ENCODE measurements around the gene CAMTA1.

Gene CAMTA1

DNA sequence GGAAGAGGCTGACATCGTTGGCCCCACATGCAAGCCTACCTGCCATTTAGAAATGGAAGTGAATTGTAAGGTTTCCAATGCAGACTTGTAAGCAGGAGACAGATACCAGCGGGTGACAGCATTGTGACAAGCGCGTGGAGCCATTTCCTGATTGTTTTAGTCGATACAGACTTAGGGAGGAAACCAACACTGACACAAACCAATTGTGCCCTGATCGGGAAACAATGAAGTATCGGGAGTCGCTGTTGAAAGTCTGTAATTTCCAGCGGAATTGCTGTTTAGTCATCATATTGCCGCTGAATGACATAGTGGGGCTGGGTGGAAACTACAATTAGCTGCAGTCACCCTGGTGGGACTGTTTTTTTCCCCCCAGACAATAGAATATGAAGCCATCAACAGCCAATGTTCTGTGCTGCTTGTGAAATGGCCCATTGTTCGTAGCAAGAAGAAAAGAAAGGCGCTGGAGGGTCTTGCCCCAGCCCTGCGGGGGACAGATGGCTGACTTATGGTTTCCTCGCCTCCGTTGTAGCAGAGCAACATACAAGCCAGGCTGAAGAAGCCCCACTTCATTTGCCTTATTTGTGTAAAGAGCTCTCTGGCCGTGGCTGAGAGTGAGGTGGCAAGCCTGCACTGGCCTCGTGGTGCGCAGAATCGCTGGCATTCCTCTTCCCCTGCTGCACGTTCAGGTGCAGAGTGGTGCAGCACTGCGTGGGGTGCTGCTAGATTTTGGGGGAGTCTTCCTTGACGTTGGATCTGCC lies 462.7 kb downstream of the CAMTA1 start:
- no peak for DNase-seq (ENCODE audit: low read depth in 2 of 3, low spot score in 1 of 3)

DNA sequence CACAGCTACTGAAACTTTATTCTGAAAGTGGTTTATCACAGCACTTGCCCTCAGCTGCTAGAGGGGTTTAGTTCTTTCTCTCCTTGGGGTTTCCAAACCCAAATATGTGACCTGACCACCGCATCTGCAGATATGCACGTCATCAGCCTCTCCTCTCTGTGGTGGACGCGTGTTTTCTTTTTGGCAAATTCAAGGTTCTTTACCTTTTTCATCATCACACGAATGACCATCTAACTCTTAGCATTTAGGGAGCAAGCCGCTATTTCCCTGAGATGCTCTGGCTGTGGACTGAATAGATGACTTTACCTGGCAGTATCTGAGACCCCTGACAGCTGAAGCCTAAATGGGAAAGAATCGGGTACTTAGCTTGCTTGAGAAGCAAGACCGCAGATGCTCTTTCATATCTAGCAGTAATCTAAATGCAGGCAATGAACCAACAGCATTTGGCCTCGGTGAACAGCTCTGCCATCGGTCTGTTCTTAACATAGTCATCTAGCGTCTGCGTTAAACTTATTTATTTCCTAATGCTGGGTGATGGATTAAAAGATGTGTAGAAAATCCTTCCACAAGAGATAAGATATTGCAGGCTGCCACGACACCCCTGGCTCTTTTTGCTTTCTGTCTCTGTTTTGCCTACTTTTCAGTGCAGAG lies 463.4 kb downstream of the CAMTA1 start:
- DNase-seq (ENCODE audit: low read depth in 2 of 3, low spot score in 1 of 3) = no peak

DNA sequence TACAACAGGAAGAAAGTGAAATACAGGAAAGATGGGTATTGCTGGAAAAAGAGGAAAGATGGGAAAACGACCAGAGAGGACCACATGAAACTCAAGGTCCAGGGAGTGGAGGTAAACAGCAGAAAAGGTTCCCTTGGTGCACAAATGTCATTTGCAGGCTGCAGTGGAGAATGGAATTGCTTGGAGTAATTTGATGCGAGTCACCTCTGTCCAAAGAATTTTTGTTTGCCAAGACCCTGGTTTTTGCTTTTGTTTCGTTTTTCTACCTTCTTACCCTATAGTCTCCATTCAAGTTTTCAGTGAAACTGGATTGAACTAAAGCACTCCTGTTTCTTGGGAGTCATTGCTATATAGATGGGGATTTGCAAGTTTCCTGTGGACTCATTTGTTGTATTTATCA lies 464.3 kb downstream of the CAMTA1 start:
- DNase-seq (ENCODE audit: low read depth in 2 of 3, low spot score in 1 of 3) = no peak

DNA sequence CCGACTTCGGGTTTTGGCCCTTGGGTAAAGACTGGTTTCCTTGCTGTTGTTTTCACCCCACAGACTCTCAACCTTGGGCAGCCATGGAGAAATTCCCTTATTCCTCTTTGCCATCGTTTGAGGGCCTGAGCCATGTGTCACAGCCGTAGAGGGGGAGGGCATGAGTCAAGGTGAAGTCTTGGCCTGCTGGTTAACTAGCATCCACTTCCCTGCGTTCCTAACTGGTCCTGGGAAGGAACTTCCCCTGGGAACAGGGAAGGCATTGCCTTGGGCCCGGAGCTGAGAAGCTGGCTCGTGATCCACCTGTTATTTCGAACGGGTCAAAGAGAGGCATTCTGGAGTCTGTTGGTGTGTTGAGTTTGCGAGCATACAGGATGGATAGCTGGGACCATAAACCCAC lies 464.9 kb downstream of the CAMTA1 start:
- DNase-seq (ENCODE audit: low read depth in 2 of 3, low spot score in 1 of 3) = no peak

DNA sequence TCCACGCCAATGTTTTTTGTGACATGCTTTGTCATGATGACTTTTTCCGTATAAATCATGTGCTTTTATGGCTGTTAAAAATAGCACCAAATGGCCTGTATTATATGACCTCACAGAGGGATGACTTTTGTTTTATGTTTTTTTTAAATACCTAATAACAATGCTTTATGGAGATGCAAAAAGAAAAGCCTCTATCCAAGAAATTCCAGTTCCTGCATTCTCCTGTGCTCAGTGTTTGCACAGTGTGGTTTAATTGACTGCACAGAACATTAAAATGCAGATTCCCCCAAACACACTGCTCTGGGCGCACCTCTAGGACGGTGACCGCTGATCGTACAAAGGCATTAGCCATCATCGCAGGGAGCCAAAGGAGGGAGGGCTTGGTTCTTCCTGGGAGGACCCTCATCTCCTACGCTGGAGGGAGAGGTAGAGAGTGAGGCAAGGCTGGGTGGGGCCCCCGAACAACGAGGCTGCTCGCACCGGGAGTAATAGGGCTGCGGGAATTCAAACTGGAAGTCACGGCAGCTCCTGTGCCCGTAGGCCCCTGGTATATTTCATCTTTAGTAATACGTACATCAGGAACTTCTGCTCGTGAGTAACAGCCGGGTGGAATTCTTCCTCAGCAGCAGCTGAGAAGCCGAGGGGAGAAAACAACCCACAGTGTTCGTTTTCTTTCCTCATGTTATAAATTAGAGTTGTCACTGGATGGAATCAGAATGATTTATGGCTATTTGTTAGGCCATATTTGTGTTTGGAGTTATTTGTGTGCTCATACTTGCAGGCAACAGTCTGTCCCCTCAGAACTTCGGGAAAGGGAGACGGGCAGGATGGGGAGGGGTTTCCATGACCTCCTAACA lies 465.6 kb downstream of the CAMTA1 start:
- no peak for DNase-seq (ENCODE audit: low read depth in 2 of 3, low spot score in 1 of 3)

DNA sequence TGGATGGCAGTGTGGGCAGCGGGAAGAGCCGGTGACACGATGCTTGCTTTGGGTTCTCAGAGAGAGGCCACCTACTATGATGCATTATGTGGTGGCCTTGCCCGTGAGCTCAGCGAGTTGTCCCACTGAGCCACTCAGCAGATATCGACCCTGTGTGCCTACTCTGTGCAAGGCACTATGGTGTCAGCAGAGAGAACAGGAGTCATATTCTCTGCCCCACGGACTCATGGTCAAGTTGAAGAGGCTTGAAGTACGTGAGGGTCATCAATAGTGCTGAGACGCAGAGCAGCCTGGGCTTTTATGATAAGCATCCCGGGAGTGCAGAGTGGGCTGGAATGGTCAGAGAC lies 466.2 kb downstream of the CAMTA1 start:
- DNase-seq (ENCODE audit: low read depth in 2 of 3, low spot score in 1 of 3) = no peak

DNA sequence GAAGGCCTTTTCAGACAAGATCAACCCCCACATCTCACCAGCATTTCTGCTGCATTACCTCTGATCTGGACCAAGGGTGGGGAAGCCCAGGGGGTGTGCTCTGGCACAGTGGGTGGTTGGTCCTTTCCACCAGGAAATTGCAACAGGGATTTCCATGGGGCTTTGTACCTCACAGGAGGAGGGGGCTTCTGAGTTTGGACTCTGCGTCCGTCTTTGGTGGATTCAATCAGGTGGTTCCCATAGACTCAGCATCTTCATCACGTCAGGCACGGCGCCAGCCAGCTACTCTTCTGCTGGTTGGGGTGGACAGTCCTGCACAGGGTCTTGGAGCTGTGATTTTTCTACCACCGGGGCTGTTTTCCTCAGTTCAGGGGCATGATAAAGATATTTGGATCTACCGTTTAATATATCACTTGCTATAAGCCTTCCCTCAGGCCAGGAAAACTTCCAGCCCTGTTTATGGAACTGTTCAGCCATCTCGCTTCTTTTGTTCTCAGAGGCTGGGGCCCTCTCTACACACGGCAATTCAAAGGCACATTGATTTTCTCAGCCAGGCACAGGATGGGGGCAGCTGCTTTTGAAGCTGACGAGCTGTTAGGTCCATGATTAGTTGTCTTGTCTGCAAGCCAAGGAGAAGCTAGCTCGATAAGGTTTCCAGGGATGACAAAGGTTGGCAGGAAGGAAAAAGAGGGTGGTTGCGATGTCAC lies 467.3 kb downstream of the CAMTA1 start:
- DNase-seq (ENCODE audit: low read depth in 2 of 3, low spot score in 1 of 3) = no peak

DNA sequence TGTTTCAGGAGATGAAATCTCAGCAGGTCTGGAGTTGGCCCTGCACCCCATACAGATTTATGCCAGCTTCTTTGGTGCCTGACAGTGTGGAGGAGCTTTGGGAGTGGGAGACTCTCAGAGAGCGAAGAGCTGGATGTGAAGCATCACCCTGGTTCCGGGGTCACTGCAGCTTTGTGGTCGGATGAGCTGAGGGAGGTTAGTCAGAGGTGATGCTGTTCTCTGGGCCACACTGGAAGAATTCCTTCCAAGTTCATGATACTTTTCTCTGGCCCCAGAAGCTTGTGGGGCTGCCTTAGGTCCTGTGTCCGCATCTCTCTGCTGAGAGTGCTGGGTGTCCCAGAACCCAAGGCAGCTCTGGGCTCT lies 467.8 kb downstream of the CAMTA1 start:
- no peak for DNase-seq (ENCODE audit: low read depth in 2 of 3, low spot score in 1 of 3)

DNA sequence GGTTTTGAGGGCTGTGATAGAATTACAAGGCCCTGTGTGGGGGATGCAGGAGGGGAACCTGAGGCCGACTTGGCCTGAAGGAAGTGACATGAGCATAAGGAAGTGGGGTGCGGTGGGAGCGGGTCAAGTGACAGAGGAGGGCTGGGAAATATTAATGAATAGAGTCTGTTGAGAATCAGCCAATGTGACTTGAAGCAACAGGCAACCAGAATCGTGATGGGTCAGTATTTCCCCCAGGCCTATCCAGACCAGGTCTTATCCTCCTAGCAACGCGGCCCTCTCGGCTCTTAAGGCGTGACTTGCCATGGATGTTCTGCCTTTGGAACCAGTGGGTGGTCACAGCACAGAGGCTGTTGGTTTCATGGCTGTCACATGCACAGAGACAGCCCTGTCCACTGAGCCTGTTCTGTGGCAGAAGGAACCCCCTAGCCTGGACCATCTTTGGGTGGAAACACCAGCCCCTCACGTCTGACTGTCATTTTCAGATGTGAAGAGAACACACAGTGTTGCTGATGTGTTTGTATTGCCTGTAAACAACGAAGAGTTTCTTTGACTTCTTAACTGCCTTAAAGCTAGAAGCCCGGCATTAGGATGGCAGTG lies 468.8 kb downstream of the CAMTA1 start:
- no peak for DNase-seq (ENCODE audit: low read depth in 2 of 3, low spot score in 1 of 3)

DNA sequence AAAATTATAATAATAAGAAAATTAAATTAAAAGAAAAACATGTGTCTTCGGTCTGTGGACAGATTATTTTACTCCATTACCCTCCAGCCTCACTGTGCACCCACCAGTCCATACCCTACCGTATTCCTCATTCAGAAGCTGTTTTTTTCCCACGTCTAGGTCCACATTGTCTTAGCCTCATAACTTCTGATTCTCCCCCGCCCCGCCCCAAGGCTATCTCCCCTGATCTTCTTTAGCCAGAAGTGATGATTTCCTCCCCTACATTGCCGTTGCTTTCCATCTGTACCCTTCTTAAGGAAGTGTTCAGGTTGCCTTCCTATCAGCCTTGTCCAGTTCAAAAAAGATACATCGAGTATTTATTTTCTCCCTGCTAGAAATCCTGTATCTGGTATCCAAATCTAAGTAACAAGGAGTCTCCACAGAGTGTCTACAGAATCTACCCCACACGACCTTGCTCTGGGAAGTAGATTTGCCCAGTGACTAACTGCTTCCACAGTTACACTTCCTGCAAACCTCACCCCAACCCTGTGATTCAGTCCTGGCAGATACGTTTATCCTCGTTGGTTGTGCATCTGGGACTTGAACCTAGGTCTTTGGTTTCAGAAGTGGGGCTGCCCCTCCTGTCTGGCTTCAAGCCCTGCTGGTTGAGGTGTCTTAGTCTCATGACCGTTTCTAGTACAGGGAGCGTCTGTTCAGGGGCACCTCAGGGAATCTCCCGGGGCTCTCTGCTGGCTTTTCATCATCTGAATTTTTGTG lies 470.2 kb downstream of the CAMTA1 start:
- DNase-seq (ENCODE audit: low read depth in 2 of 3, low spot score in 1 of 3) = no peak

DNA sequence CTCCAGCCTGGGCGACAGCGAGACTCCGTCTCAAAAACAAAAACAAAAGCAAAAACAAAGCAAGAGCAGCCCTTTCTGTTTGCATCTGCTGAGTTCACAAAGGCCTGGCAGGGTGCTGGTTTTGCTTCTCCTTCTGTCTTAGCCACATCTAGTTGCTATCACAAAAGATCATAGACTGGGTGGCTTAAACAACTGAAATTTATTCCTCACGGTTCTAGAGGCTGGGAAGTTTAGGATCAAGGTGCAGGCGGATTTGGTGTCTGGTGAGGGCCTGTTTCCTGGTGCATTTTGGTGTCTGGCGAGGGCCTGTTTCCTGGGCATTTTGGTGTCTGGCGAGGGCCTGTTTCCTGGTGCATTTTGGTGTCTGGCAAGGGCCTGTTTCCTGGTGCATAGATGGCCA lies 471.3 kb downstream of the CAMTA1 start:
- no peak for DNase-seq (ENCODE audit: low read depth in 2 of 3, low spot score in 1 of 3)

DNA sequence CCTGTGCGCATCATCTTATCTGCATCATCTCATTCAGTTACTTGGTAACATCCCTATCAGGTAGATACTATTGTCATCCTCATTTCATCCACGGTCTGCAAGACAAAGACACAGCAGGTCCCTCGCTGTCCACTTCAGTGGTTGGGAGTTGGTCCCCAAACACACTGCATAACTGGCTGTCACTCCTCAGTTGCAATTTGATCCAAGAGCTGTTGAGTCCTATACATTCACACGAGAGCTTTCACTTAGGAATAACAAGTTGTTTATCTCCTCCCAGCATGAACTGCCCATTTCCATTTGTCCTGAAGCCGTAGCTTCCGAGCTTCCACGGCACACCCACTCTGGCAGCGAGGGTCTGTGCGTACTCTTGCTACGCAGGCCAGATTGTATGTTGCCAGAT lies 472.0 kb downstream of the CAMTA1 start:
- no peak for DNase-seq (ENCODE audit: low read depth in 2 of 3, low spot score in 1 of 3)

DNA sequence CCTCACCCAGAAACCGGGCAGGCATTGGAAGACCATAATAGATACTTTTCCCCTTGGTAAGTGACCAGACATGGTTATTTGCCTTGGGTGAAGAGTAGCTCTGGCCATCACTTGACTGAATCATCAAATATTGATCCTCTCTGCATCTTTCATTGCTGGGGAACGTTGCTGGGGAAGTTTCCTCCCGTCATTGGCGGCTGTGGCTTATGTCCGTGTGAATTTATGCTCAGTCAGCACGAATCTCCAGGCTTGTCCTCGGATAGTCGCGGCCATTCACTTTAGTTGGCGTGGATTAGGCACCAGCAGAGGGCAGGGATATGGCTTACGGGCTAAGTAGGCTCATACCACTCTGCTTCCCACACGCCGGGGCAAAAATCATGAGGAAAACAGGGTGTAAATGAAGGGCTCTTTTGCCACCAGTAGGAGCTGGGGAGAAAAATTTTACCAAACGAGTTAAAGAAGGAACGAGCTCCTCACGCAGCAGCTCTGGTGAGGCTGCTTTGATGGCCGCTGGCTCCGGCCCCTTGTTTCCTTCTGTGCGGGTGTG lies 473.4 kb downstream of the CAMTA1 start:
- DNase-seq (ENCODE audit: low read depth in 2 of 3, low spot score in 1 of 3) = no peak

DNA sequence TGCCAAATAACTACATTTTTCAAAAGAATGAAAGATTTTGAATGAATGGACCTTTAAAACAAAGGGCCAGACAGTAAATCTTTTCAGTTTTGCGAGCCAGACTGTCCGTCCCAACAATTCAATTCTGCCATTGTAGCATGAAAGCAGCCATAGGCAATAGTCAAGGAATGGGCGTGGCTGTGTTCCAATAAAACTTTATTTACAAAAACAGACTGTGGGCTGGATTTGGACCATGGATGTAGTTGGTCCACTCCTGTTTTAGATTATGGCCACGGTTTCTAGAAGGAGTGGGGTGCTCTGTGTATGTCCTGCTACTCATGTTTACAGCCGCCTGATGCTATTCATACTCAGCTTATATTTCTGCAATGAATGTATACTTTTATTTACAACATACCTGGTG lies 474.7 kb downstream of the CAMTA1 start:
- DNase-seq (ENCODE audit: low read depth in 2 of 3, low spot score in 1 of 3) = no peak

DNA sequence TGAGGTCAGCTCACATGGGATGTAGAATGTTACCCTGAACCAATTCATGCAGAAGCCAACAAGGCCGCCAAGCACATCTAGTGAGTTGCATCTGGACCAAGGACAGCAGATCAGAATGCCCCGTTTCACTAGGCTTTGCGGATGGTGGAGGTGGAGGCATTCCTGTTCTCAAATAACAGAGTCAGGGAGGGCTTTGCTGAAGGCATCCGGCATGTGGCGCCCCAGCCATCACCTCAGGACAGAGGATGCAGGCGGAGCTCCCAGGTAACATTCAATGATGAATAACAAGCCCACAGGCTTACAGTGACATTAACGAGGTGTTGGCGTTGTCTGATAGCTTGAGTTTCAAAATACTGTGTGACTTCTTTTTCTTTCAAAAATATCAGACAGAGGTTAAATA lies 476.2 kb downstream of the CAMTA1 start:
- no peak for DNase-seq (ENCODE audit: low read depth in 2 of 3, low spot score in 1 of 3)

DNA sequence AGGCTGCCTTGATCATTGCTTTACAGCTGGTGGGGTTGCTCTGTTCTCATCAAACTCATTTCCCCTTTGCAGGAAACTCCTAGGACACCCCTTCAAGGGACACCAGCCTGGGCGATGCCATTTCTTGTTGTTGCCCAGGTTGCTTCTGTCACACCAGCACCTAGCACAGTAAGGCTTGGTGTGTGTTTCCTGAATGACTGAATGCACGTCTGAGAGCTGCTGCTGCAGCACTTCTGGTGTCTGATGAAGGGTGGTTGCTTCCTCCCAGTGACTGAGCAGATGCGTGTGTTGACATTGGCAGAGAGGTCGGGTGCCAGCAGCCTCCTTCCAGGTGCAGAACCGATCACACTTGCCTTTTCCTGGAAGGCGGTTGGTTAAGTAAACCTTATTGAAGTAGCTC lies 477.4 kb downstream of the CAMTA1 start:
- DNase-seq (ENCODE audit: low read depth in 2 of 3, low spot score in 1 of 3) = no peak

DNA sequence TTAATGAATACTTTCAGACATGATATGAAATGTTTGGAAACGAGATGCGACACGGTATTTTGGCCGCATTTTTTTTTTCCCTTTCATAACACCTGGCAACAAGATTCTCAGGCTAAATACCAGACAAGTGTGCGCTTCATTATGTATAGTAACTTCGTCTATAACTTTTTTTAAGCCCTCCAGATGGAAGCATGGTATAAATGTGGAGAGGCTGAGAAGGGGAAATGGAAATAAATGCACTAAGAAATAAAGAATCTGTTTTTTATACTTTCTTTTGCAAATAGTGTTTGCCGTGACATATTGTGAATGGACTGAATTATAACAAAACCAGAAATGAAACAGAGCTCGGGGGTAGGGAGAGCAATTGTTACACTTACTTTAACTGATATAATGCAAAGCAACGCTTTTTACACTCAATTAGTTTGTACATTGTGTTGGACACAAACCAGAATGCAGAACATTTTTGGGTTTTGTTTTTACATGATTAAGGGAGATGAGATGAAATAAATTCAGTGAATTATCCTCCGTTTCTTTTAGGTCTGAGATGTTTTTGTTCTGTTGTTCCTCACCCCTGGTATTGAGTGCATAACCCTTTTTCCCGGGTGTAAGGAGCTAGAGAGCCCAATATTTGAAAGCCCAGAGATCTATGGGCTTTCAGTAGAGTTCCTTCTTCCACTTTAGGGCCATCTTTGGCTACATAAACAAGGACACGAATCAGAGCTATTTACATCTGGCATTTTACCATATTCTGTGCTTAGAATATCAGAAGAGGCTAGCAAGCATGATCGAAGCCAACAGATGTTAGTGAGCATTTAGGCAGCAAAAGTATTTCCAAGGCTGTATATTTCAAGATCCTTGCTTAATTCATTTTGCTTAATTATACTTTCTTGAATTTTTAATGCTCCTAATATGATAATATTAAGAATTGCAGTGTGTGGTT lies 478.0 kb downstream of the CAMTA1 start:
- DNase-seq (ENCODE audit: low read depth in 2 of 3, low spot score in 1 of 3) = no peak

DNA sequence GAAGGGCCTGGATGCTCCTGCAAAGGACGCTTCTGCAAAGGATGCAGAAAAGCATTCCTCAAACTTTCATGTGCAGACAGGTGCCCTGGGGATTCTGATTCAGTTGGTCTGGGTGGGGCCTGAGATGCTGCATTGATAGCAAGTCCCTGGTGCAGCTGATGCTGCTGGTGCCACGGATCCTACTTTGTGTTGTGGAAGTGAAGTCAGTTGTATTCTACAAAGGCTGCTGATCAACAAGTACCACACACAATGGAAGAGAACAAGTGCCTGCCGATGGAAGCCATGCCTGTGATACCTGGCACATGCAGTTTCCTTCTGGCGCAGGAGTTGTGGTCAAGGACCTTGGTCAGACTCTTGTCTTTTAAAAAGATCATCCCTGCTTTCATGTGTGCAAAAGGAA lies 478.8 kb downstream of the CAMTA1 start:
- no peak for DNase-seq (ENCODE audit: low read depth in 2 of 3, low spot score in 1 of 3)

DNA sequence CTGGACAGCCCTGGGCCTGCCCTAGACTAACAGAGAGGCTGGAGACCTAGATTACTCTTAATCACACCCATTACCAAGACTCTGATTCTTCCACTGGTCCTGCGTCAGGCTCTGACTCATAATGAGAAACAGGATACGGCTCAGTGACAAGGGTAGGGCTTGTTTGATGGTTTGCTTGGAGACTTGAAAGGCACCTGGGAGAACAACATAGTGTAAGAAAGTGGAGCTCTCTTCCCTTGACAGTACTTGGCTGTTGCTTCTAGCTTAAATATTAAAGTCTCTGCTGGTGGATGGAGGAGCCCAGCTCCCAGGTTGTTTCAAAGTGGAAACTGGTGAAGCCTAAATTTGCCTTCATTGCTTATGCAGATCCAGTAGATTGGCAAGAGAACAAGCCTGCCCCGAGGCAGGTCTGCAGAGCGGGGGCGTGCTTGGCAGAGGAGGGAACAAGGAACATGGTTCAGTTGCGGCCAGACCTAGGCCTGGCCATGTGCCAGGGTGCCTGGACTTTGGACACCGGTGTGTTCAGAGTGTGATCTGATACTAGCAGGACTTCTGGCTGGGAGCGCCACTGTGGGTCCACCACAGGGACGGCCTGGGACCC lies 480.6 kb downstream of the CAMTA1 start:
- no peak for DNase-seq (ENCODE audit: low read depth in 2 of 3, low spot score in 1 of 3)

Data from stimulated activated CD4-positive, alpha-beta T cell treated with anti-CD3 and anti-CD28 coated beads, Interleukin-12 subunit alpha, Interleukin-12 subunit beta, amount 100 ng/mL, for 48 hours (primary cell).